Superior temporal gyrus (tissue), 1 donor: Measurements from ENCODE around the gene FBXL19.

Experiments
- DNase-seq: peaks from one replicate; pipeline ENCODE4 v3.0.0-alpha.2; 2016; ENCODE audit errors: extremely low spot score

Gene FBXL19

DNA sequence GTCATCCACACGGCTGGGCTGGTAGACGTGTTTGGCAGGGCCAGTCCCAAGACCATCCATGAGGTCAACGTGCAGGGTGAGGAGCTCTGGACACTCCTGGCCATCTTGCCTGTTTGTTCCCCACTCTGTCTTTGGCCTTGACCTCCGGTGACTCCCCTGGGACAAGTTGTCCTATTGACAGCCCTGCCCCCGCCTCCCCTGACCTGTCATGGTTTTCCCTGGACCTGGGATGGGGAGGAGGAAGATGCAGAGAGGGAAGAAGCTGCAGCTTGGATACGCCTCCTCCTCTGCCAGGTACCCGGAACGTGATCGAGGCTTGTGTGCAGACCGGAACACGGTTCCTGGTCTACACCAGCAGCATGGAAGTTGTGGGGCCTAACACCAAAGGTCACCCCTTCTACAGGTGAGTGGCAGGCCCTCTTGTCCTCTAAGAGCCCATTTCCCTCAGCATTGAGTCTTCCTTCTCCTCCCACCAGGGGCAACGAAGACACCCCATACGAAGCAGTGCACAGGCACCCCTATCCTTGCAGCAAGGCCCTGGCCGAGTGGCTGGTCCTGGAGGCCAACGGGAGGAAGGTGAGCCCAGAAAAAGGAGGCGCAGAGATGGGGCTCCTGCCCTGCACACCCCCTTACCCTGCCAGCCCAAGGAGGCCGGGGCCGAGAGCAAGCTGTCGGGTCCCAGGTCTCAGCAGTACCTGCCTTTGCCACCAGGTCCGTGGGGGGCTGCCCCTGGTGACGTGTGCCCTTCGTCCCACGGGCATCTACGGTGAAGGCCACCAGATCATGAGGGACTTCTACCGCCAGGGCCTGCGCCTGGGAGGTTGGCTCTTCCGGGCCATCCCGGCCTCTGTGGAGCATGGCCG is 63.0 kb downstream of the FBXL19 start:
- no peak for DNase-seq

DNA sequence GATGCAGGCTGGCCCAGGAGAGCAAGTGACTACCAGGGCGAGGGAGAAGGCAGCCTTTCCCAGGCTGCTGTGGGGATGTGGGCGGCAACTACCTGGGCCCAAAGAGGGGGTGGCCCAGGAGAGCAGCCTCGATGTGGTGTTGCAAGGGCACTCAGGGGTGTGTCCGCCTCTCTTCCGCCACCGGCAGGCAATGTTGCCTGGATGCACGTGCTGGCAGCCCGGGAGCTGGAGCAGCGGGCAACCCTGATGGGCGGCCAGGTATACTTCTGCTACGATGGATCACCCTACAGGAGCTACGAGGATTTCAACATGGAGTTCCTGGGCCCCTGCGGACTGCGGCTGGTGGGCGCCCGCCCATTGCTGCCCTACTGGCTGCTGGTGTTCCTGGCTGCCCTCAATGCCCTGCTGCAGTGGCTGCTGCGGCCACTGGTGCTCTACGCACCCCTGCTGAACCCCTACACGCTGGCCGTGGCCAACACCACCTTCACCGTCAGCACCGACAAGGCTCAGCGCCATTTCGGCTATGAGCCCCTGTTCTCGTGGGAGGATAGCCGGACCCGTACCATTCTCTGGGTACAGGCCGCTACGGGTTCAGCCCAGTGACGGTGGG is 64.3 kb downstream of the FBXL19 start:
- no peak for DNase-seq

DNA sequence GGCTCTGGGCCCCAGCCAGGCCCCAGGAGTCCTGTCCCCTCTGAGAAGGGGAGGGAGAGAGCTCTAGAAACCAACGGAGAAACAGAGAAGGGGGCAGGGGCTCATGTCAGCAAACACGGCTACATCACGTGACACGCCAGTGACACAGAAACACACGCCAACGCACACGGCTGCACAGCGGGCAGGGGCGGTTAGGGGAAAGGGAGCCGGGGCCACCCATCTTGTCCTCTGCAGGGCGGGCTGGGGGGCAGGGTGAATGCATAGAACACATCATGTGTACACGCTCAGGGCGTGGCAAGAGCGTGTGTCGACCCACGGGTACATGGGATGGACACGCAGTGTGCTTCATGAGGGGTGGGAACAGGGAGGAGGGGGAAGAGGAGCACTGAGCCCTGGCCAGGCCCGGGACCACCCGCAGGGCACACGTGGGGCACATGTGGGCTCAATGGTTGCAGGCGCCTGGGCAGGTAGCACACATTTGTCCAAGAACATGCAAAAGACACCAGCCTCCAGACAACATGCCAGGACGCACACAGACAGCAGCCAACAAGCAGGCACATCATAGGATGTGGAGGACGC is 66.2 kb downstream of the FBXL19 start:
- no peak for DNase-seq

DNA sequence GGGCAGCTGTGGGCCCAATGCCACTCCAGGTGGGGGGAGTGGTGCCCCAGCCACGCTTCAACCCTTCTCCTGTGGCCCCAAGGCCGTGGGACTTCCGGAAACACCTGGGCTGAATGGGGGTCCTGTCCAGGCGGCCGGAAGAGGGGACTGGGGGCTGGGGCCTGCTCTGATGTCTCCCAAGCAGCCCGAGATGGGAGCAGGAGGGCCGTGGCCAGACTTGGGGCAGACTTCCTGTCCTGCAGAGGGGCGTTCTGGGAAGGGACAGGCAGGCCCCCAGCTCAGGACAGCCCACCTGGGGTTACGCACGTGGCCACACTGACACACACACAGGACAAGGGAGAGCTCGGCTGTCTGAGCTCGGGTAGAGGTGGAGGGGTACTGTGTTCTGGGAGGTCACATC is 66.7 kb downstream of the FBXL19 start:
- no peak for DNase-seq

DNA sequence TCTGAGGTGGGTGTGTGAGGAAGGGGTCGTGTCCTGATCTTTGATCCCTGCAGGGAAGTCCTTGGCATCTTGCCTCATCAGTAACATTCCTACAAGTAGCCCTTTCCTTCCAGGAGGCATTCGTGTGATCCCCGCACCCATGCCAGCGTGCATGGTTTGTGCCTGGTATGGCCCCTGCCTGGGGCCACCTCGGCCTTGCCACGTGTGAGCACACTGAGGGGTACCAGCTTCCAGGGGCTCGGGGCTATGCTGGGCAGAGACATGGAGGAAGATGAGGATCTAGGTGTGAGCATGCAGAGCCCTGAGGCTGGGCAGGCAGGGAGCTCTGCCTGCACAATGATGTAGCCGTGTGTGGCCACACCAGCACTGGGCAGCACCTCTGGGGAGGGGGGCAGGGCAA is 67.7 kb downstream of the FBXL19 start:
- DNase-seq = no peak

DNA sequence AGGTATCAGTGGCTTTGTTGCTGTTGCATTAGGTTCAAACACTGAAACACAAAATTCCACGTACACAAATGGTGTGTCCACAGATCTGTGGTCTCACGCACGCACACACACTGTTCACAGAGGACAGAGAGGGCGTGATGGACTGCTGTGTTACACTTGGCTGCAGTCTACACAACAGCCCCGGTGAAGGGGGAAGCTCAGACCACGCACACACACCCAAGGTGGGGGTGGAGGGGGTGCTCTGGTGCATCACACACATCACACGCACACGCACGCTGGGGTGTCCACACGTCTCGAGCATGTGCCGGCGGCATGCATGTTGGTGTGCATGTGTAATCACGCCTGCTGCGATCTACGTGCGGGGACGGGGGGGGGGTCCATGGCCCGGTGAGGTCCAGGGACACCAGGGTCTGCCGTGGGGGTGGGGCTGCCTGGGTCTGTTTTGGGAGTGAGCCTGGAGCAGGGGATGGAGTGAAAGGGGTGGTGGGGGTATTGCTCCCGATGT is 69.0 kb downstream of the FBXL19 start:
- no peak for DNase-seq

DNA sequence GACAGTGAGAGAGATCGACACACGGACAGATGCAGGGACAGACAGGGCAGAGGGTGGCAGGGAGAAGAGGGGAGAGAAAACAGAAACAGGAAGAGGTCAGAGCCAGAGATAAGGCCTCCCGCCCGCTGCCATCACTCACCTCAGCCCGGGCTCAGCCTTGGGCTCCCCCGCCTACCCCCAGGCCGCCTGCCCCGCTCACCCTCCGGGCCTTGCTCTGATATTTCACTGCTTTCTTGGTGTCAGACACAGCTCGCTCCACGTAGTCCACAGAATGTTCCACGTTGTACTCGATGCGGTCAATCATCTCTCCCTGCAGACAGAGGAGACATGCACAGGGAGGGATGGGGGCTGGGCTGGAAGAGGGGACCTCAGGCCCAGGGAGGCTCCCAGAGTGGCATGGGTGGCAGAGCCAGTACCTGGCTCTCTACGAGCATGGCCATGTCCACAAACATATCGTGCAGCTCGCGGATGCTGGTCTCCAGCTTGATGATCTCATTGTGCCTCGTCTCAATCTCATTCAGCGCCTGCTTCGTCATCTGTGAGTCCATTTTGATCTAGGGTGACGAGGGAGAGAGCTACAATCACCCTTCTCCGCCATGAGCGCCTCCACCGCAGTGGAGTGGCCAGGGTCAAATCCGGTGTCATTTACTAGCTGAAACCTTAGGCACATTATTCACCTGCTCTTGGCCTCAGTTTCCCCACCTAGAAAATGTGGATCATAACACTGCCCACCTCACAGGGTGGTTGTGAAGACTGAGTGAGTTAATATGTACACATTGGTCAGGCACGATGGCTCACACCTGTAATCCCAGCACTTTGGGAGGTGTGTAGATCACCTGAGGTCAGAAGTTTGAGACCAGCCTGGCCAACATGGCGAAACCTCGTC is 69.8 kb downstream of the FBXL19 start:
- no peak for DNase-seq

DNA sequence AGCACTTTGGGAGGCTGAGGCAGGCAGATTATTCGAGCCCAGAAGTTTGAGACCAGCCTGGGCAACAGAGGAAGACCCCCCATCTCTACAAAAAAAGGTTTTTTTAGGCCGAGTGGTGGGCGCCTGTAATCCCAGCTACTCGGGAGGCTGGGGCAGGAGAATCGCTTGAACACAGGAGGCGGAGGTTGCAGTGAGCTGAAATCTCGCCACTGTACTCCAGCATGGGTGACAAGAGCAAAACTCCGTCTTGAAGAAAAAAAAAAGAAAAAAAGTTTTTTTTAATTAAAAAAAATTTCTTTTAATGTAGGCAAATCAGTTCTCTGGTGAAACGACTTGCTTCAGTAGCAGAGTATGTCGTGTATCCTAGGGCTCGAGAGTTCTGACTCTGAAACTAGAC is 72.6 kb downstream of the FBXL19 start:
- no peak for DNase-seq

DNA sequence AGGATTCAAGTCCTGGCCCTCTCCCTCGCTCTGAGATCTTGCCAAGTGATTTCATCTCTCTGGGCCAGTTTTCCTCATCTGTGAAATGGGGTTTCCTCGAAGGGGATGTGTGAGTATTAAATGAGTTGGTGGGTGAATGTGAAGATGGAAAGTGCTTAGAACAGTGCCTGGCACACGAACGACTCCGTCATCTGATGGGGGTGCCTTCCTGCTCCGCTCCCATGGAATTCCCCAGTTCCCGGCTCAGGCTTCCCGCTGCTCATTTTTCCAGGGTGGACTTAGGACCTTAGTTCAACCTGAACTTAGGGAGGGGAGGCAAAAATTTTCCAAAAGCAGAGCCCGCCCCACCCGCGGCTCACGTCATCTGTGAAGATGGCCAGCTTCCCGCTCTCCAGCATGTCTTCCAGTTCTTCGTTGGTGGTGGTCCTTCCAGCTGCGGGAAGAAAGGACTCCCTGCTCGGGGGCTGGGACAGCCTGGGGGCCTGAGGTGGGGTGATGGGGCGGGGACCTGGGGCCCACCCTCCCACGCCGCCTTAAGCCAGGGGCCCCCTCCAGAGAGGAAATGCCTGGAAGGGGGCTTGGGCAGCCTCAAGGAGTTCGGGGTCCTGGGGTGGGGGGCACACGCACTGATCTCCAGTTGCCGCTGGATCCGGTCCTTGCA is 73.1 kb downstream of the FBXL19 start:
- DNase-seq = no peak

DNA sequence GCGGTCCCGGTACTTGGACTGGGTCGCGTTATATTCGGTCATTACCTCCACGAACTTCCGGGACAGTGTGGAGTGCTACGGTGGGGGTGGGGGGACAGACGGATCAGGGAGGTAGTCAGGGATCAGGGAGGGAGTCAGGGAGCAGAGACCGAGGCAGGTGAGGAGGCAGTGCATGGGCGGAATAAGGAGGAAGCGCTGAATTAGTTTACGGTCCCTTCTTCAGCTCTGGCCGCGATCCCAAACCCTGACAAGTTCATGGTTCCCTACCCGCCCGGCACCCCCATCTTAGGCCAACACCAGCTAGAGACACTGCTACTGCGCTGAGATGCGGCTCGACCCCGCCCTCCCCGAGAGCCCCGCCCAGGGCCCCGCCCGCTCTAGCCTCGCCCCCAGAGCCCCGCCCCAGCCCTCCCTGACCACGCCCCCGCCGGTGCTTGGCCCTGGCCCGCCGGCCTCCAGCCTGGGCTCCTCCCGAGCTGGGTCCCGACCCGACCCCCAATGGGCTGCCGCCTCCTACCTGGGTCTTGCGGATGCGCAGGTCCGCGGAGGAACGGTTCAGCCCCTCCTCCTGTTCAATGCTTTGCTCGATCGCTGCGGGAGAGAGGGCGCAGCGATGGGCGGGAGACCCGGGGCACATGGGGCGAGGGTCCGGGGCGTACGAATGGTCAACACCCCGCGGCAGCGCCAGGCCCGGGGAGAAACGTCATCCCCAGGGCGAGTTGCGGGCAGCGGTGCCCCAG is 73.8 kb downstream of the FBXL19 start:
- DNase-seq = no peak

DNA sequence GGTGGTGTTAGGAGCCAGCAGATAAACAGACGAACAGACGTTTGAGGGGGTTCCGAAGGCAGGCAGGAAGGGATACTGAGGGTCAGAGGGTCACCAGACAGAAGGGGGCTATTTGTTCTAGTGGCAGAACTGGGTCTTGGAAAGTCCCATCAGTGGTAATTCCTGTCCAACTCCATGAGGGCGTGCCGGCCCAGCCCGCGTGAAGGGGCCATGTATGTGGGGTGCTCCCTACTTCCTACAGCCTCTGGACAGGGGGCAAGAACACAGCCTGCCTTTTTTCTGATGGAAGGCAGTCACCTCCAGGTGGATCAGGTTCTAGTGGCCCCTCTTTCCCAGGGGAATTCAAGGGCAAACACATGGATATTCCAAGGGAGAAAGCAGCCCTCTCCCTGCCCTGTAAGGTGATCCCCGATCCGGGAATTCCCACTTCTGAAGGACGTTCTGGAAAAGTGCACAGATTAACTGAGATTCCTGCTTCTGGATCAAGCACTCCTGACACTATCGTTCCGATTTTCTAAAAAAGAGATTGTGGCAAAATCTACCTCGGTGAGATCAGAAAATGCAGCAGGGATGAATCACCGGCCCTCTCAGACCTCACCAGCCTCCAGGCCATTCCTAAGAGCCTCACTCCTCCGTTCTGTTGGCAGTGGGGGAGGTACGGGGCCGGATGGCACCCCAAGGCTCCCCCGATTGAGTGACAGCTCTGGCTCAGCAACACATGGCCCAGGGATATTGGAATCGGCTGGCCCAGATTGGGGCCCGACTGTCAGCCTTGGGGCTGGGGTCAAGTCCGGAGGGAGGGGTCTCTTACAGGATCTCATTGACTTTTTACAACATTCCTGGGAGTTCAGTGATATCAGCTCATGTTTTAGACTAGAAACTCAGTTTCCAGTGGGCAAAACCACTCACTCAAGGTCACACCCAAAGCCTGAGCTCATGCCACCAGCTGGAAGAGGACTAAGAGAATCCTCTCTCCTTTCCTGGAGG is 74.6 kb downstream of the FBXL19 start:
- no peak for DNase-seq
